NCI-H1092 treated with DMSO at 0.1 percent for 48 hours (cell line): Measurements from ENCODE around the gene CTDP1.
"Not testable (repeated sequence)": the region's sequence is repeated elsewhere in the genome, so short reads cannot be mapped to it uniquely, and the experiment has no call there.

Experiments used
- DNase-seq: peaks from one replicate; lab custom pipeline; 2025; lab: John Stamatoyannopoulos, UW

The CTDP1 gene

DNA sequence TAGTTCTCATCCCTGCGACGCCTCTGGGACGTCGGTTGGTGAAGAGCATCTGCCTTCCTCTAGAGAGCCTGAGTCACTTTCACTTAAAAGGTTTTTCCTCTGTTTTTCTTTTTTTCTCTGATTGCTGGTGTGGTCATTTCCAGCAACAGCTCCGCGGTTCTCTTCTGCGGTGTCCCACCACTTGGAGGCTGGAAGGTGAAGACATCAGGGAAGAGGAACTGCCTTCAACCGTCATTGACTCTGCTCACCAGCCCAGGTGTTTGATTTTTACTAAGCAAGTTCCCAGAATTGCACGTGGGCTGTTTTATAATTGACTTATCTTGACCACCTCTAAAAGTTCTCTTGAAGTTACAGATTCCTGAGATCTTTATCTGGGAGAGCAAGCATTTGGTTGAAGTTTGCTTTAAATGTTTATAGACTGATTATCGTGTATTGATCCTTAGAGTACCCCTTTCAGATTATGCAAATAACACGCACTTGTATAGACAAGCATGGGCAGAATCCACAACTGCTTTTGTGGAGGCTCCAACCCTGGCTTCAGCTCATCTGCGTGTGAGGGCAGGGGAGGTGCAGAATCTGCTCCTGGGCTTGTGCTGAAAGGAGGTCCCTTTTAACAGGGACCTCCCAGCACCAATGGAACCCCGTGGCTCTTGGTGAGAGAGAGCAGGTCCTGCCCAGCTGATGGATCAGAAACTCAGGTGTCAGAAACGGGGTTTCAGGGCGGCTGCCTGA, 3.5 kb downstream of the CTDP1 start:
- DNase-seq: no peak

DNA sequence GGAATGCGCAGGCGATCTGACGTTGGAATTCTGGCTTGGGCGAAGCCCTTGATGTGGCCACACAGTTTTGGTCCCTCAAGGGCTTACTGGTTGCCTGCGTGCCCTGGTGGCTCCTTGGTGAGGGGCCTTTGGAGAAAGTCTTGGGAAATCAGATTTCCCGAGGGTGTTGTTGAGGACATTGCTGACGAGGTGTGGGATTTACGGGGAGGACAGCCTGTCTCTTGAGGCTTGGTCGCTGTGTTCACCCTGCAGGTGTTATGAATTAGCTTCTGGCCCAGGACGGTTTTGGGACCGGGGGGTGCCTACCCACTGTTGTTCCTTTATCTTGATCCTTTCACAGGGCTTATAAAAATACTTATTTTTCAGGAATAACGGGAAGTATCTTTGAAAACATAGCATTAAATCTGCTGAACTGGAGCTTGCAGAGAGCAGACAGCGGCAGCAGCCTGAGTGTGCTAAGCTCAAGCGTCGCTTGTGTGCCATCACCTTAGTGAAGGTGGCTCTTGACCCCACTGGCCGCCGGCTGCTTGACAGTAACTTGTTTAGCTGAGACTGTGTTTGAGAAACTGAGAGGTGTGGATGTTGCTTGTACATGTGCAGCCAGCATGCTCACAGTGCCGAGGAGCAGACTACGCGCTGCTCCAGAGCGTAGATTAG, 4.2 kb downstream of the CTDP1 start:
- no peak for DNase-seq

DNA sequence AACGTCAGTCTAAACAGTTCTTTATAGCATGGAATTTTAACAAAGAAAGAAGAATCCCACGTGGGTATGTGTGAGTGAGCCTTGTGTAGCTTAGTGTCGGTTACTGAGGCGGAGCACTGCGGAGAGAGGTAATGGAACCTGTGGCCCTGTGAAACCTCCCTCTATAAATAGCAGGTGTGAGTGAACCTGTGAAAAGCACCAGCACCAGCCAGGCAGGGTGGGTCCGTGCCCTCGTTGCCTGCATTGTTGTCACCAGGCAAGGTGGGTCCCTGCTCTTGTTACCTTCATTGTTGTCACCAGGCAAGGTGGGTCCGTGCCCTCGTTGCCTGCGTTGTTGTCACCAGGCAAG, 4.7 kb downstream of the CTDP1 start:
- no peak for DNase-seq

DNA sequence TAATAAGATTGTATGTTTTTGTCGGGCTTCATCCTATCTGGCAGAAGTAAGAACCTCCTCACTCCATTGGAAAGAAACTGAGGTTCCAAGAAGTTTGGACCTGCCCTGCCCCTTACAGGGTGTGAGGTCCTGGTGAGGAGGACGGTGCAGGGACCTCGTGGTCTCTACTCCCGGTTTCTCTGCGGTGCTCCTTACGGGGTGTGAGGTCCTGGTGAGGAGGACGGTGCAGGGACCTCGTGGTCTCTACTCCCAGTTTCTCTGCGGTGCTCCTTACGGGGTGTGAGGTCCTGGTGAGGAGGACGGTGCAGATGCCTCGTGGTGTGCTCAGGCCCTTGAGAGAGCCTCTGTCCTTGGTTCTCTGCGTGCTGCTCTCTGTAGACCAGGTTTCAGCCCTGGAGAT, 5.2 kb downstream of the CTDP1 start:
- DNase-seq: no peak

DNA sequence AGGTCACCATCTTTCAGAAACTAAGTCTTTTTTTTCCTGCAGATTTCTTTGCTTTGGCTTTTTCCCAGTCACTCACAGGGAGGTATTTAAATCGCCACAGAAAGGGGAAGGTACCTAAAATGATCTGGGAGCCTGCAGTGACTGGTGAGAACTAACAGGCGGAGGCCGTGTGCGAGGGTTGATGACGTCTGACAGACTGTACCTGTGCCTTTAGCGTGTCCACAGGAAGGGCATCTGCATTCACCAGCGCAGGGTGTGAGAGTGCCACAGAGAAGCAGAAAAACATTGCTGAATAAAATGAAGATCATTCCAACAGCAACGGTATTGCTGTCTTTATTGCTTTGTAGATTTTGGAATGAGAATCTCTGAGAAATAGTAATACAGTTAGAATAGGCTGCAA, 5.7 kb downstream of the CTDP1 start:
- DNase-seq: no peak

DNA sequence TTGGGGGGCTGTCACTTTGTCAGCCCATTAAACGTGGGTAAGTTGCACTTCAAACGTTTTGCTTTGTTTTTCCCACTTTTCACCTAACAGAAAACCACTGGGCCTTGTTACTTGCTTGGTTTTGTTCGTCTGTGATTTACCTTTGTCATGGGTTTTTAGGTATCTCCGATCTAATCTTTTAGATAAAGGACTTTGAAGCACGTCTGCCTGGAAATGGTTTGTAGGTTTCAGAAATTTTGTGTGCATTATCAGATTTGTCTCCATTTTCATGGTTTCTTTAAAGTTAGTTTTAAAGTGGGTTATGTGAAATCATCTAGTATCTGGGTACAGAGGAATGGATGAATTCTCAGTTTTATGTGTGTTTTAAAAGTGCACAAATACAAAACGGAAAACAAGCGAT, 6.4 kb downstream of the CTDP1 start:
- DNase-seq: no peak

DNA sequence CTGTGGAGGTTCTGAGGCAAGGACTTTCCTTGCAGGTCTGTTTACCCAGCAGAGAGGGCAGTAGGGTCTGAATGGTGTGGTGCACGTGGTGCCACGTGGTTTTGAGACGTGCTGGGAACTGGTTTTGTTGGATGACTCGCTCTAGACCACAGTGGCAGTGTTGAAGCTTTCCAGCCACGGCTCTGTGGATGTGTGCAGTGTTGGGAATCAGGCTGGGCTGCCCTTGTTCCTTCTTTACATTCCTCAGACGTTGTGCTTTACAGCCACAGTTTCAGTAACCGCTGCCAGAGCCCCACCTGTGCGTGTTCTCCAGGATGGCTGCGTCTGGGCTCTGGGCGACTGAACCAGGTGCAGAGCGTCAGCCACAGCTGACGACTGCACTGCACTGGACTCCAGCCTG, 8.2 kb downstream of the CTDP1 start:
- no peak for DNase-seq

DNA sequence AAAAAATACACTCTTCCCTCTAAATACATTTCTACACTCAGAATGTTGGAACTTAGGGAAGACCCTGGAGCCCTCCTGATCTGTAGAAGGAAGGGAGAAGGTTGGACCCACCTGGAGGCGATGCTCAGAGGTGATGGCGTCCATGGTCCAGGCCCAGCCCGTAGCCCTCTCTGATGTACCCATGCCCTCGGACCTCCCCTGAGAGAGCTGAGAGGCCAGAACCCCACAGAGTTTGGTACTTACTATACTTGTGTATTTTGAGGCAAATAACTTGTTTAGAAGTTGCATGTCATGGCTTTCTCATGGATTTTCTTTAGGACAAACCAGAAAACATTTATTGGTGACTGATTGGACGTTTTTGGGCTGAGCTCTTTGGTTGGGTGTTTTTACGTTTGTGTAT, 10.5 kb downstream of the CTDP1 start:
- no peak for DNase-seq

DNA sequence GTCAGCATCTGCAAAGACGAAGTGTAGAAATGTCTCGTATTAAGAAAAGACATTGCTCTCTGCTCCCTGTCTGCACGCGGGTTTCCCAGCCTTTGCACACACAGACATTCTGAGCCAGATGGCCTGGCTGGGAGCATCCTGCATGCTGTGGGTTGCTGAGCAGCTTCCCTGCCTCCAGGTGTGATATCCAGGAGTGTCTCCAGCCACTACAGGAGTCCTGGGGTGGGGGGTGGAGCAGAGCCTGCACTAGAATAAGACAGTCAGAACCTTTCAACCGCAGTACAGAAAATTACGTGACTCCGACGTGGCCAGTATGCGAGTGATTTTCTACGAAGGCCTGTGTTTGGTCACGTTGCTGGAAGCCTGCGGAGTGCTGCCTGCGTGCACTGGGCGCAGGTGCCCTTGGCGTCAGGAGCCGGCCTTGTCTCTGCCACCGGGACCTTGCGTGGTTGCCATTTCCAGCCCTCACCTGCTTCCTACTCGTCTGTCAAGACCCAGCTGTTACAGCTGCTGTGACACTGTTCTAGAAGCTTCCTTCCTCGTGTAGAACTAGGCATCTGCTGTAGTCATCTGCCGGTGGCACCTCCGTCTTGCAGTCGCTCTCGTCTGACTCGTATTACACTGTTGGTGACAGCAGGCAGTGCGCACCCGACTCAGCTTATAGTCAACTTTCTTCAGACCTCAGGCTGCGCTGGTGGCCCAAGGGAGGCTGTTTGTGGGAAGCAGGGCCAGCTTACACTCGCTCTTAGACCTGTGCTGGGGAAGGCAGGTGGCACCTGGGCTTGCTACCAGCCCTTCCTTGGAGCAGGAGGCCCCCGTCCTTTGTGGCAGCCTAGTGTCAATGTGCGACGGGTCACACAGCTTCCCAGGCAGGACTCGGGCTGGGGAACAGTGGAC, 11.2 kb downstream of the CTDP1 start:
- DNase-seq: no peak

DNA sequence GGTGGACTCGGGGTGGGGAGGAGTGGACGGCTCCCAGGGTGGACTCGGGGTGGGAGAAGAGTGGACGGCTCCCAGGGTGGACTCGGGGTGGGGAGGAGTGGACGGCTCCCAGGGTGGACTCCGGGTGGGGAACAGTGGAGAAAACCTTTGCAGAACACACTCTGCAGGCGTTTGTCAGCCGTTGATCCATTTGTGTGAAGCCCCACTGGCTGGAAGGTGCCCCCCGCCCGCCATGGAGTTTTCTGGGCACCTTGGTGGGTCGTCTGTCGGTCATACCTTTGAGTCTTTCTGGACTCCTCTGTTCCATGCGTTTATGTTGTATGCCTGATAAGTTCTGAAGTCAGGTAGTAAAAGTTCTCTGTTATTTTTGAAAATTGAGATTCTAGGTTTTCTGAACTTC, 12.5 kb downstream of the CTDP1 start:
- no peak for DNase-seq

DNA sequence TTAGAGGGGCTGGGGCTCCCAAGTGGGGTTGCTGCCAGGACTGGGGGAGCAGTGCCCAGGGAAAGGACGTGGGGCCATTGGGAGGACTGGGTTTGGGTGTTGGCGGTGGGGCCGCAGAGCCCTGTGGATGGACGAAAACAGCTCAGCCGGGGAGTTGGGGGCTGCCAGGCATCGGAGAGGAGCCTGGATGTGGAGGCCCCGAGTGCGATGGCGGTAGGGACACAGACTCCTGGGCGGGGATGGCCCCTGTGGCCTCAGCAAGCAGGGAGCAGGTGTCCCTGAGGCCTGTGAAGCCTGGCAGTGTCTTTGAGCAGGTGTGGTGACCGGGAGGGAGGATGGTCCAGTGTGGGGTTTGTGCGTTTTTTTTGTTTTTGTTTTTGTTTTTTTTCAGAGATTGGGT, 13.3 kb downstream of the CTDP1 start:
- no peak for DNase-seq

DNA sequence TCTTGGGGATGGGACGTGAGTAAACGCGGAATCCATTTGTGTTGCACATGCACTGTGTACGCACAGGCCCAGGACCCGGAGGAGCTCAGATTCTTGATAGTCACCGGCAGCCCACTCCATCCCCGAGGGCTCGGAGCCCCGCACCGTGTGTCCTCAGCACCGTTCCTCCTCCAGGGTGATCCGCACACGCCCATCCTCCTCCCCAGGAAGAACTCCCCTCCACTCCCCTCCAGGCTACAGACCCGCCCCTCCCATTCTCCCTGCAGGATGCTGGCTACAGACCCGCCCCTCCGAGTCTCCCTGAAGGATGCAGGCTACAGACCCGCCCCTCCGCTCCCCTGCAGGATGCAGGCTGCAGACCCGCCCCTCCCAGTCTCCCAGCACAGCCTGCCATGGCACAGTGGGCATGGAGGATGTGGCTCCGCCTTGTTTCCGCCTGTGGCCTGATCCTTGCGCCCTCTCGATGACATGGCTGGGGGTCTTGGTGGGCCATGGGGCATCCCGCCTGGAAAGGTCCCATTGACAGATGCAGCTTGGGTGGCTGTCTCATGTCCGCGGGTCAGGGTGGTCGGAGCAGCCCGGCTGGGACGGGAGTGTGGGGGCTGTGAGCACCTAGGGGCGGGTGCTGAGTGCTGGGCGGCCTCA, 14.1 kb downstream of the CTDP1 start:
- DNase-seq: no peak

DNA sequence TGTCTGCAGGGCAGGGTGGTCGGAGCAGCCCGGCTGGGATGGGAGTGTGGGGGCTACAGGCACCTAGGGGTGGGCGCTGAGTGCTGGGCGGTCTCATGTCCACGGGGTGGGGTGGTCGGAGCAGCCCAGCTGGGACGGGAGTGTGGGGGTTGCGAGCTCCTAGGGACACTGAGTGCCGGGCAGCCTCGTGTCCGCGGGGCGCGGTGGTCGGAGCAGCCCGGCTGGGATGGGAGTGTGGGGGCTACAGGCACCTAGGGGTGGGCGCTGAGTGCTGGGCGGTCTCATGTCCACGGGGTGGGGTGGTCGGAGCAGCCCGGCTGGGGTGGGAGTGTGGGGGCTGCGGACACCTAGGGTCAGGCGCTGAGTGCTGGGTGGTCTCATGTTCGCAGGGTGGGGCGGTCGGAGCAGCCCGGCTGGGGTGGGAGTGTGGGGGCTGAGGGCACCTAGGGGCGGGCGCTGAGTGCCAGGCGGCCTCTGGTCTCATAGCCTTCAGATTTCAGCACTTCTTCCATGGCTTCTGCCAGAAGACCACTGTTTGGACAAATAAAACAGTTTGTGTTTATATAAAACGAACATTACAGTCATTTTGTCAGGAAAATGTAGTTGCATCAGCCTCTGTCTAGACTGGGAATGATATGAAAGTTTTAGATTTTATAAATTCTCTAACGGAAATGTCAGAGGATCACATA, 14.7 kb downstream of the CTDP1 start:
- not testable (repeated sequence) for DNase-seq

DNA sequence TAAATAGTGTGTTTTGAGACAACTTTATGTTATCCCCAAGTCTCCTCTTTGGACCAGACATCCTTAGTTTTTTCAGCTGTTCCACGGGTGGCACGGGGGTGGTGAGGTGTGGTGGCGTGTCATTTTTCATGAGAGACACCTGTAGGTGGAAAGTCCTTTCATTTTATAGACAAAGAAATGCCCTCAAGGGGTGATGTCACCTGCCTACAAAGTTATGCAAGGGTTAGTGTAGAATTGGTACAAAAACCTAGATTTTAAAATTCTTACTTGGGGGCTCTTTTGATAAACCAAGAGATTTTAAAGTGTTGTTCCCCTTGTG, 15.3 kb downstream of the CTDP1 start:
- no peak for DNase-seq

DNA sequence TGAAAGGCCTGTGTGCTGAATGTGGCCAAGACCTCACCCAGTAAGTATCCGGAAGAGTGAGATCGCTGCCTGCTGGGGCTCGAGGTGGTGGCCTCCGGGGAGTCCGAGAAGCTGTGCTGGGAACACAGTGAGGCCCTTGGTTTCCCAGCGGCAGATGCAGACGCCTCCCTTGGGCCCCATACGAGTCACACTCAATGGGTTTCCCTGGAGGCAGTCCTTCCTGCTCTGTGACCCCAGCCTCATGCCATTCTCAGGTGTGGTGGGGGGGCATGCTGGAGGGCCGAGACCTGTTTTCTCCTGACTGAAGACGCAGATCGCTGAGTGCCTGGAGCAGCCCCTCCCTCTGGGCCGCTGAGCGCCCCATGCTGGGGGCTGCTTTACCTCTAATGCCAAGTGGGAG, 15.7 kb downstream of the CTDP1 start:
- DNase-seq: no peak

DNA sequence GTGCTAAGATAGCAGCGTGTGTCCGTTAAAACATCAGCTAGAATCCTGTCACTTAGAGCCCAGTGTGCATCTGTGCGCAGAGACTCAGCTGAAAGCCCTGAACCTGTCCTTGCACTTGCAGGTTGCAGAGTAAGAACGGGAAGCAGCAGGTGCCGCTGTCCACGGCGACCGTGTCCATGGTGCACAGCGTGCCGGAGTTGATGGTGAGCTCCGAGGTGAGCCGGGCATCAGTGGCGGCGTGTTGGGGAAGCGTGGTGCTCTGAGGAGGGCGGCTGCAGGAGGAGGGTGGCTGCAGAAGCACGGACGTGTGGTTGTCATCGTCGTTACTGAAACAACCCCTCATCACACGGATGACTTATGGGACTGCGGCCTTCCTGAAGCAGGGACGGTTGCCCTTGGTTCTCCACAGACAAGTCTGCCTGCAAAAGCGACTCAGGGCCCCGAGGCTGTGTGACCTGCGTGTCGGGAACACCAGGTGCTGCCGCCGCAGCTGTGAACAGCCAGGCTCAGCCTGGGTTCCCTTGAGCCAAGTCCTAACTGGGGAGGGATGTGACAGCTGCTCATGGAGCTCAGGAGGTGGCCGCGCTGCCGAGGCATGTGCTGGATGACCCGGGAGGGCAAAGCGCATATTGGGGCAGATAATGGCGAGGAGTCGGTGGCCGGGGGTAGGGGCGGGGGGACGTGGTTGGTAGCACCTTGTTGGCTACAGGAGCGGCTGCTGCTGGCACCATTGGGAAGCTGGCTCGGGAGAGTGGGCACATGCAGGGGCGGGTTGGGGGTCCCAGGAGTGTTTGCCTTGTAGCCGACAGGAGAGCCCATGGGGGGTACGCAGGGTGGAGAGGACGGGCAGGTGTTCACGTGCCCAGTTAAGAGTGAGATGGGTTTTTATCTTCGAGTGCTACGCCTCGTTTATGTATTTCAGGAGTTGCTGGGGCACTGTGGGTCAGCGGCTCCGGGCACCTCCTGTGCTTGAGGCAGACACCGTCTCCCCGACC, 16.6 kb downstream of the CTDP1 start:
- DNase-seq: no peak

DNA sequence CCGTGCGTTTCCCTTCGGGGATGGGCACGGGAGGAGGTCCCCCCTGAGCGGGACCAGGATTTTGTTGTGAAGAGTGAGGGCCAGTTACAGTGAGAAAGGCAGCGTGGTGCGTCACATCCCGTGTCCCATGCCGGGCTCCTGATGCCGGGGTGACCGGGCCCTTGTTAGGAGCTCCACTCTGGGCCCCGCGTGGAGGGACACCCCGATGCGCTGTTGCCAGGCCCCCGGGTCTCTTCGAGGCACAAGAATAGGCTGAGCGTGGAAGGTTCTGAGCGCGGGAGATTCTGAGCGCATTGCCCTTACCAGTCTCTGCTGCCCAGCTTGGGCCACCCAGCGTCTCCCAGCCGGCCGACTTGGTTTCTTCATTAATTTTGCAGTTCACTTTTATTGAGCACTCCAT, 17.6 kb downstream of the CTDP1 start:
- DNase-seq: no peak

DNA sequence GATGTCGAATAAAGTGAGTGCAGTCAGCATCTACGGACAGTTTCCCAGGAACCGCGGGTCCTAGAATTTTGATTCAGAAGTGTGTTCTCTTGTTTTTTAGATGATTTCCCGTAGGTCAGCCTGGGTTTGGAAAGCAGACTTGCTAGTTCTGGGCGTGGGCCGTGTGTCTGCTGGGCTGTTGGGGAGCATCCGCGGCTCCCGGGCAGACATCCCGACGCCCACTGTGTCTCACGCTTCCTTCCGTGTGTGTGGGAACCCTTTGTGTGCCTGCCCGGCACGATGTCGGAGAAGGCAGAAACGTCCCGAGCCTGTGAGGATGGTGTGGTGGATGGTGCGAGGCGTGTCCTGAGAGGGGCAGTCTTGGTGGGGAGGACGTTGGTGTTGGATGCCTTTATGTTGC, 18.4 kb downstream of the CTDP1 start:
- DNase-seq: no peak

DNA sequence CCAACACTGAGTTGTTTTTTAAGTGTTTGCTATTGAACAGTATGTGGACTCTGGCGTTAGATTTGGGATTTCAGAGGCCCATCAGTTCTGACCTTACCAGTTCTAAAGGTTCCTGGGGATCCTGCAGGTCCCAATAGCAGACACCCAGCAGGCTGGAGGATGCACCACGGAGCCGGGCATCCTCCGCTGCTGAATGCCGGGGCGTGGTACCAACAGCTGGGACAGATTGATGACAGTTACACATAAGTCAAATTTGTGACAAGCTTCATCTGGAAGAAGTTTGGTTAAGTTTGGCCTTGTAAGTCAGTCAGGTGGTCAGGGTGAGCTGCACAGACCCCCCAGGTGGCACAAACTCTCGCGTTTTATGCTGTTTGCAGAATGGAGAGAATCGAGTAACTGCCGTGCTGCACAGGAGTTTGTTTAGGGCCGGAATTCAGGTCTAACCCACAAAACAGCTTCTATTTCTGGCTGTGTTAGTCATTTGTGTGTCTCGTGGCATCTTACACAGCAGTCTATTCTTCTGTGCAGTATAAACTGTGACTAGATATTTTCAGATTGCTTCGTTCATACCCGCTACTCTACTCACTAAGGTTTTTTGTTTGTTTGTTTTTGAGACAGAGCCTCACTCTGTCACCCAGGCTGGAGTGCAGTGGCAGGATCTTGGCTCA, 19.2 kb downstream of the CTDP1 start:
- no peak for DNase-seq

DNA sequence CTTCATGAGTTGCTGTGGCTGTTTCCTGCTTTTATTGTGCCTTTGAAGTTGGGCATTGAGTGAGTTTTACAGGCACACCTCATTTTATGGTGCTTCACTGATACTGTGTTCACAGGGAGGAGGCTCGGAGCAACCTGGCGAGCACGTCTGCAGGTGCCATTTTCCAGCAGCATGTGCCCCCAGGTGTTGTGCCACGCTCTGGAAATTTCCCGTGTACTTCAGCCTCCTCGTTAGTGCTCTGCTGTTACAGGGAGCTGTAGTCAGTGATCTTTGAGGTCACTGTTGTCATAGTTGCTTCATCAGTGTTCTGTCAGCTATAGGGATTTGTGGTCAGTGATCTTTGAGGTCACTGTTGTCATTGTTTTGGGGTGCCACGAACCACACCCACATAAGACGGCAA, 20.1 kb downstream of the CTDP1 start:
- DNase-seq: no peak
